Neural progenitor cell (in vitro differentiated cells): ENCODE measurements around the gene INPP5D. TPM values are rescaled to one million over a fixed set of nuclear protein-coding genes. Genes with fewer than 3 reads are reported as not detected.
A peak's percentile ranks its signal among the peaks of the same experiment; 100 is the strongest.

Experiments
- DNase-seq: peaks from one replicate; pipeline ENCODE4 v3.0.0-alpha.2; 2016; ENCODE audit warnings: low spot score
- H2AFZ ChIP-seq: fragments of 200-600 bp; sonication (generic); replicated peaks from 2 replicates; pipeline ENCODE4 v1.6.1; 2016; ENCODE audit warnings: antibody characterized with exemption
- H3F3A ChIP-seq: fragments of 200-600 bp; sonication (generic); 2 replicates; pipeline ENCODE4 v1.6.1; 2016; ENCODE audit warnings: antibody characterized with exemption, low read depth
- H3K27ac ChIP-seq: fragments of 200-600 bp; sonication (generic); 2 replicates; pipeline ENCODE4 v1.5.1; 2016; ENCODE audit warnings: mild to moderate bottlenecking
- H3K27me3 ChIP-seq: fragments of 200-600 bp; sonication (generic); 2 replicates; pipeline ENCODE4 v1.6.1; 2016; ENCODE audit warnings: mild to moderate bottlenecking, moderate library complexity
- H3K36me3 ChIP-seq: fragments of 200-600 bp; sonication (generic); 2 replicates; pipeline ENCODE4 v1.5.1; 2016
- H3K4me1 ChIP-seq: fragments of 200-600 bp; sonication (generic); 2 replicates; pipeline ENCODE4 v1.6.1; 2016; ENCODE audit warnings: mixed run types
- H3K4me2 ChIP-seq: fragments of 200-600 bp; sonication (generic); 2 replicates; pipeline ENCODE4 v1.6.1; 2016
- H3K4me3 ChIP-seq: fragments of 200-600 bp; sonication (generic); 2 replicates; pipeline ENCODE4 v1.5.1; 2016
- H3K79me2 ChIP-seq: fragments of 200-600 bp; sonication (generic); 2 replicates; pipeline ENCODE4 v1.6.1; 2016; ENCODE audit warnings: low read depth
- H3K9ac ChIP-seq: fragments of 200-600 bp; sonication (generic); 2 replicates; pipeline ENCODE4 v1.6.1; 2016
- H3K9me3 ChIP-seq: fragments of 200-600 bp; sonication (generic); 2 replicates; pipeline ENCODE4 v1.5.1; 2016; ENCODE audit warnings: low read depth
- H4K20me1 ChIP-seq: fragments of 200-600 bp; sonication (generic); 2 replicates; pipeline ENCODE4 v1.6.1; 2016; ENCODE audit warnings: low read depth
- H3K27ac Mint-ChIP-seq: 3 replicates; pipeline ENCODE4 v1.8.0; 2021; ENCODE audit warnings: mixed read lengths
- H3K27me3 Mint-ChIP-seq: 2 replicates; pipeline ENCODE4 v1.8.0; 2022; ENCODE audit warnings: low read depth, mild to moderate bottlenecking, inconsistent platforms, moderate library complexity, mixed read lengths; ENCODE audit not compliant: insufficient read depth
- H3K36me3 Mint-ChIP-seq: 3 replicates; pipeline ENCODE4 v1.8.0; 2021; ENCODE audit warnings: mixed read lengths
- H3K4me1 Mint-ChIP-seq: 3 replicates; pipeline ENCODE4 v1.8.0; 2021; ENCODE audit warnings: mixed read lengths
- H3K4me3 Mint-ChIP-seq: 3 replicates; pipeline ENCODE4 v1.8.0; 2021; ENCODE audit warnings: mild to moderate bottlenecking, moderate library complexity, mixed read lengths
- H3K9me3 Mint-ChIP-seq: 3 replicates; pipeline ENCODE4 v1.8.0; 2020; ENCODE audit warnings: mixed read lengths
- CTCF ChIP-seq: fragments of 200-600 bp; sonication (generic); IDR thresholded peaks from 2 replicates; pipeline ENCODE4 v1.5.1; 2017; ENCODE audit warnings: antibody characterized with exemption, mild to moderate bottlenecking
- EZH2 ChIP-seq: fragments of 200-600 bp; sonication (generic); IDR thresholded peaks from 2 replicates; pipeline ENCODE4 v1.6.1; 2017; ENCODE audit warnings: antibody characterized with exemption, mild to moderate bottlenecking, moderate library complexity
- EZH2phosphoT487 ChIP-seq: fragments of 200-600 bp; sonication (generic); IDR thresholded peaks from 2 replicates; pipeline ENCODE4 v1.6.1; 2017; ENCODE audit warnings: antibody characterized with exemption
- total RNA-seq: library from RNA; depleted of rRNA; stranded (reverse); fragments of >200 nt; gene quantifications from 2 replicates; pipeline ENCODE4 v1.2.3, GENCODE V29; 2015; ENCODE audit warnings: low replicate concordance

Gene INPP5D
- total RNA-seq, 1 donor from 2014 or later: 4.2 TPM

- H3K9me3 Mint-ChIP-seq: no peaks in the 10 kb centered on the region
- H3K4me3 Mint-ChIP-seq: no peak overlapping the region
- Histone ChIP-seq H2AFZ (no peak overlapping the region), H3K4me3 (no peak overlapping the region), H3K4me2 (no peak overlapping the region), H3F3A (no peaks in the 10 kb centered on the region), H3K27me3 (no peaks in the 10 kb centered on the region), H3K27ac (no peak overlapping the region), H3K9ac (no peak overlapping the region), H3K36me3 (no peaks in the 10 kb centered on the region), H4K20me1 (no peaks in the 10 kb centered on the region), H3K9me3 (no peaks in the 10 kb centered on the region), H3K79me2 (no peaks in the 10 kb centered on the region), H3K4me1 (no peaks in the 10 kb centered on the region)
- TF ChIP-seq EZH2phosphoT487 (no peak), CTCF (no peak)
- H3K36me3 Mint-ChIP-seq: no peaks in the 10 kb centered on the region
- H3K4me1 Mint-ChIP-seq: peaks cover 14% of the 10 kb centered on the region
- H3K27me3 Mint-ChIP-seq: peaks cover 8% of the 10 kb centered on the region
- DNase-seq: no peak
- no peak overlapping the region for H3K27ac Mint-ChIP-seq
Measured at GRCh38 chr2:233116946-233117345, 56.8 kb downstream of the INPP5D start.

GRCh38 chr2:233117351-233117750, 57.2 kb downstream of the INPP5D start:
- no peaks in the 10 kb centered on the region for H3K36me3 Mint-ChIP-seq
- H3K4me1 Mint-ChIP-seq: peaks cover 14% of the 10 kb centered on the region
- no peaks in the 10 kb centered on the region for H3K9me3 Mint-ChIP-seq
- Histone ChIP-seq H3K9me3 (no peaks in the 10 kb centered on the region), H4K20me1 (no peaks in the 10 kb centered on the region), H3K9ac (no peak overlapping the region), H2AFZ (no peak overlapping the region), H3K36me3 (no peaks in the 10 kb centered on the region), H3K79me2 (no peaks in the 10 kb centered on the region), H3K27ac (no peak overlapping the region), H3K27me3 (no peaks in the 10 kb centered on the region), H3K4me1 (no peaks in the 10 kb centered on the region), H3K4me2 (no peak overlapping the region), H3F3A (no peaks in the 10 kb centered on the region), H3K4me3 (no peak overlapping the region)
- H3K27ac Mint-ChIP-seq: no peak overlapping the region
- no peak overlapping the region for H3K4me3 Mint-ChIP-seq
- TF ChIP-seq EZH2 (no peak), EZH2phosphoT487 (no peak), CTCF (no peak)
- no peak for DNase-seq
- peaks cover 9% of the 10 kb centered on the region for H3K27me3 Mint-ChIP-seq

GRCh38 chr2:233117811-233118647, 57.9 kb downstream of the INPP5D start:
- Mint-ChIP-seq H3K4me1 (peaks cover 11% of the 10 kb centered on the region), H3K27ac (peak overlapping the region; percentile 46), H3K9me3 (no peaks in the 10 kb centered on the region), H3K27me3 (peaks cover 9% of the 10 kb centered on the region), H3K36me3 (no peaks in the 10 kb centered on the region), H3K4me3 (no peak overlapping the region)
- no peaks in the 10 kb centered on the region for H3K36me3 ChIP-seq
- no peaks in the 10 kb centered on the region for H3K9me3 ChIP-seq
- H4K20me1 ChIP-seq: no peaks in the 10 kb centered on the region
- DNase-seq: no peak
- H2AFZ ChIP-seq: no peak overlapping the region
- H3K79me2 ChIP-seq: no peaks in the 10 kb centered on the region
- no peak overlapping the region for H3K4me2 ChIP-seq
- no peaks in the 10 kb centered on the region for H3K4me1 ChIP-seq
- no peak for TF ChIP-seq EZH2phosphoT487
- no peak for TF ChIP-seq EZH2
- TF ChIP-seq CTCF: no peak
- H3K9ac ChIP-seq: no peak overlapping the region
- H3K27me3 ChIP-seq: no peaks in the 10 kb centered on the region
- no peak overlapping the region for H3K4me3 ChIP-seq
- no peak overlapping the region for H3K27ac ChIP-seq
- no peaks in the 10 kb centered on the region for H3F3A ChIP-seq
